Measurements from ENCODE around the gene MEF2D. TPM values are rescaled to one million over a fixed set of nuclear protein-coding genes. Genes with fewer than 3 reads are reported as not detected.

Gene MEF2D
- total RNA-seq, 1 donor from 2014 or later, result 106 TPM

- H3K36me3 ChIP-seq, result no peaks in the 10 kb centered on the region
- no peaks in the 10 kb centered on the region for H3K4me1 ChIP-seq
- no peak for DNase-seq (ENCODE audit: low spot score in 2 of 2)
- intact Hi-C loops (cut with DNase I), result no loop called here
- no peaks in the 10 kb centered on the region for H3K9me3 ChIP-seq
- H3K27ac ChIP-seq, result no peak overlapping the region
- H3K27me3 ChIP-seq, result no peaks in the 10 kb centered on the region
- H3K4me3 ChIP-seq, result no peak overlapping the region
- TF ChIP-seq CTCF (IDR thresholded peaks at IDR 0.05), result no peak
These were observed 24.5 kb upstream of the MEF2D start for GRCh38 chr1:156525071-156525501.

- Histone ChIP-seq H3K27me3 (no peaks in the 10 kb centered on the region), H3K4me1 (no peaks in the 10 kb centered on the region), H3K9me3 (no peaks in the 10 kb centered on the region), H3K4me3 (no peak overlapping the region), H3K36me3 (no peaks in the 10 kb centered on the region), H3K27ac (no peak overlapping the region)
- no peak for DNase-seq (ENCODE audit: low spot score in 2 of 2)
- no peak for TF ChIP-seq CTCF (IDR thresholded peaks at IDR 0.05)
- intact Hi-C loops (cut with DNase I), result loop anchor here (5.0 kb wide), 1 partner anchor 38 kb away; no protein-coding TSS in a partner anchor
These were observed 23.9 kb upstream of the MEF2D start for GRCh38 chr1:156524481-156524869.

GRCh38 chr1:156523801-156524480 is 23.4 kb upstream of the MEF2D start:
- Histone ChIP-seq H3K4me1 (no peaks in the 10 kb centered on the region), H3K27me3 (no peaks in the 10 kb centered on the region), H3K27ac (no peak overlapping the region), H3K9me3 (no peaks in the 10 kb centered on the region), H3K36me3 (no peaks in the 10 kb centered on the region), H3K4me3 (no peak overlapping the region)
- no peak for TF ChIP-seq CTCF (IDR thresholded peaks at IDR 0.05)
- intact Hi-C loops (cut with DNase I), result loop anchor here (5.0 kb wide), 1 partner anchor 38 kb away; no protein-coding TSS in a partner anchor
- no peak for DNase-seq (ENCODE audit: low spot score in 2 of 2)

- Histone ChIP-seq H3K36me3 (no peaks in the 10 kb centered on the region), H3K27ac (no peak overlapping the region), H3K4me1 (no peaks in the 10 kb centered on the region), H3K4me3 (no peak overlapping the region), H3K9me3 (no peaks in the 10 kb centered on the region), H3K27me3 (no peaks in the 10 kb centered on the region)
- no peak for TF ChIP-seq CTCF (IDR thresholded peaks at IDR 0.05)
- no peak for DNase-seq (ENCODE audit: low spot score in 2 of 2)
- intact Hi-C loops (cut with DNase I), result loop anchor here (5.0 kb wide), 1 partner anchor 40 kb away; no protein-coding TSS in a partner anchor
These were observed 21.9 kb upstream of the MEF2D start for GRCh38 chr1:156522443-156522970.

- H3K4me1 ChIP-seq, result no peaks in the 10 kb centered on the region
- H3K27ac ChIP-seq, result no peak overlapping the region
- H3K27me3 ChIP-seq, result no peaks in the 10 kb centered on the region
- DNase-seq (ENCODE audit: low spot score in 2 of 2), result no peak
- H3K36me3 ChIP-seq, result no peaks in the 10 kb centered on the region
- no peak for TF ChIP-seq CTCF (IDR thresholded peaks at IDR 0.05)
- intact Hi-C loops (cut with DNase I), result no loop called here
- no peak overlapping the region for H3K4me3 ChIP-seq
- H3K9me3 ChIP-seq, result no peaks in the 10 kb centered on the region
These were observed 17.2 kb upstream of the MEF2D start for GRCh38 chr1:156517748-156518147.
